EL (cell line): ENCODE data around the gene IRX5.

Source experiments
- DNase-seq: peaks from one replicate; pipeline ENCODE4 v3.0.0-alpha.2; 2016

Gene IRX5

GRCh38 chr16:54931120-54932014 is 702 bp downstream of the IRX5 start:
- DNase-seq = peak; percentile 49

GRCh38 chr16:54932021-54932660 is 1.5 kb downstream of the IRX5 start:
- peak; percentile 31 for DNase-seq

GRCh38 chr16:54932737-54933254 is 2.1 kb downstream of the IRX5 start:
- DNase-seq = peak; percentile 41

- peak; percentile 32 for DNase-seq
Observed at GRCh38 chr16:54933281-54934011, 2.8 kb downstream of the IRX5 start.

- peak; percentile 45 for DNase-seq
Observed at GRCh38 chr16:54934481-54935265, 4.0 kb downstream of the IRX5 start.

GRCh38 chr16:54935266-54935968 is 4.8 kb downstream of the IRX5 start:
- DNase-seq = peak; percentile 13

- peak; percentile 66 for DNase-seq
Observed at GRCh38 chr16:54936201-54936978, 5.7 kb downstream of the IRX5 start.

- peak; percentile 59 for DNase-seq
Observed at GRCh38 chr16:54936979-54937670, 6.5 kb downstream of the IRX5 start.

- no peak for DNase-seq
Observed at GRCh38 chr16:54937671-54938211, 7.1 kb downstream of the IRX5 start.

- no peak for DNase-seq
Observed at GRCh38 chr16:54938212-54939028, 7.8 kb downstream of the IRX5 start.

- no peak for DNase-seq
Observed at GRCh38 chr16:54939029-54939346, 8.3 kb downstream of the IRX5 start.

GRCh38 chr16:54939510-54940278 is 9.0 kb downstream of the IRX5 start:
- DNase-seq = no peak

- DNase-seq = no peak
Observed at GRCh38 chr16:54940279-54940604, 9.6 kb downstream of the IRX5 start.

GRCh38 chr16:54942353-54942943 is 11.8 kb downstream of the IRX5 start:
- DNase-seq = no peak

- DNase-seq = no peak
Observed at GRCh38 chr16:54944002-54944401, 13.3 kb downstream of the IRX5 start.

GRCh38 chr16:54945063-54945462 is 14.4 kb downstream of the IRX5 start:
- DNase-seq = no peak

- no peak for DNase-seq
Observed at GRCh38 chr16:54946909-54947308, 16.2 kb downstream of the IRX5 start.

GRCh38 chr16:54947616-54948015 is 17.0 kb downstream of the IRX5 start:
- no peak for DNase-seq
